Midbrain (tissue), 1 donor: ENCODE measurements around the gene SLC44A3.

Experiments
- DNase-seq: peaks from one replicate; lab custom pipeline; 2025; lab: John Stamatoyannopoulos, UW

SLC44A3 gene

GRCh38 chr1:94875794-94876193 is 55.6 kb downstream of the SLC44A3 start:
- no peak for DNase-seq

- no peak for DNase-seq
These were observed 56.2 kb downstream of the SLC44A3 start for GRCh38 chr1:94876362-94876761.

- no peak for DNase-seq
These were observed 58.2 kb downstream of the SLC44A3 start for GRCh38 chr1:94878329-94878728.

- DNase-seq, result no peak
These were observed 63.5 kb downstream of the SLC44A3 start for GRCh38 chr1:94883691-94884090.

GRCh38 chr1:94884106-94884505 is 63.9 kb downstream of the SLC44A3 start:
- DNase-seq, result peak; percentile 55

GRCh38 chr1:94884507-94884906 is 64.3 kb downstream of the SLC44A3 start:
- DNase-seq, result peak; percentile 55

- DNase-seq, result no peak
These were observed 66.2 kb downstream of the SLC44A3 start for GRCh38 chr1:94886361-94886760.

GRCh38 chr1:94887106-94887505 is 66.9 kb downstream of the SLC44A3 start:
- DNase-seq, result no peak

GRCh38 chr1:94887603-94888171 is 67.5 kb downstream of the SLC44A3 start:
- no peak for DNase-seq

GRCh38 chr1:94888201-94888600 is 68.0 kb downstream of the SLC44A3 start:
- no peak for DNase-seq

GRCh38 chr1:94892604-94893254 is 72.6 kb downstream of the SLC44A3 start:
- no peak for DNase-seq

GRCh38 chr1:94894630-94895029 is 74.5 kb downstream of the SLC44A3 start:
- no peak for DNase-seq

- no peak for DNase-seq
These were observed 75.4 kb downstream of the SLC44A3 start for GRCh38 chr1:94895518-94895917.

- DNase-seq, result no peak
These were observed 78.6 kb downstream of the SLC44A3 start for GRCh38 chr1:94898491-94899385.

GRCh38 chr1:94899756-94900155 is 79.6 kb downstream of the SLC44A3 start:
- DNase-seq, result no peak

GRCh38 chr1:94901841-94902240 is 81.7 kb downstream of the SLC44A3 start:
- no peak for DNase-seq

- DNase-seq, result no peak
These were observed 83.3 kb downstream of the SLC44A3 start for GRCh38 chr1:94903280-94904009.

- DNase-seq, result no peak
These were observed 85.0 kb downstream of the SLC44A3 start for GRCh38 chr1:94905207-94905606.

GRCh38 chr1:94906382-94906781 is 86.2 kb downstream of the SLC44A3 start:
- DNase-seq, result no peak

- no peak for DNase-seq
These were observed 87.0 kb downstream of the SLC44A3 start for GRCh38 chr1:94907136-94907535.

- DNase-seq, result no peak
These were observed 88.0 kb downstream of the SLC44A3 start for GRCh38 chr1:94908190-94908589.

GRCh38 chr1:94908965-94909364 is 88.8 kb downstream of the SLC44A3 start:
- no peak for DNase-seq
